NCI-H146 treated with DMSO at 0.1 percent for 48 hours (cell line): ENCODE results near the gene TNRC6A.

Experiments
- DNase-seq: peaks from one replicate; lab custom pipeline; 2025; ENCODE audit not compliant: unreplicated experiment; lab: John Stamatoyannopoulos, UW

Gene TNRC6A

DNA sequence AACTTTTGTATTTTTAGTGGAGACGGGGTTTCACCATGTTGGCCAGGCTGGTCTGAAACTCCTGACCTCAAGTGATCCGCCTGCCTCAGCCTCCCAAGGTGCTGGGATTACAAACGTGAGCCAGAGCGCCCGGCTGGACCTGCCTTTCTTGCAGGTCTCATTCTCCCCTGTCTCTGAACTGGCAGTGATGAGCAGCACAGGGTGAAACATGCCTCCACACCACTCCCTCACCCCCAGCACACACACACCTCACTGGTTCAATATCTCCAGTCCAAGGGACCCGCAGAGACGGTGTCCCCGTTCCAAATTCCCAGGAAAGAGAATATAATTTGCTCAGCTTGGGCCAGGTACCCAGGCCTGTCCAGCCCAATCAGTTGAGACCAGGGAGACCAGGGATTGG lies 139.6 kb downstream of the TNRC6A start:
- no peak for DNase-seq

DNA sequence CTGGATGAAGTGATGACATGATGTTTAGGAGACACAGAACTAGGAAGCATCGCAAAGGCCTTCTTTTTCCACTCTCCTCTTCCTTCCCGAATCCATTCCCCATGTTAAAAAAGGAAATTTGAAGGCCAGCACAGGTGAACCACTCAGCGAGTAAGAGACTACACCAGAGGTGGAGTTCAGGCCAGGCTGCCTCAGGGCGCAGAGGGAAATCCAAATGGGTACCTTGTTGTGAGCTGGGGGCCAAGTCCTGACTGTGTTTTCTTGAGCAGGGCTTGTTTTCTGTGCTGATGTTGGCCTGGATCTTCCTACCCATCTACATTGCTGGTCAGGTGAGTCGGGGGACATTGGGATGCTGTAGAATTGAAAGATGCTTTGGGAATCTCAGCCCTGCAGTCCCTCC lies 142.4 kb downstream of the TNRC6A start:
- no peak for DNase-seq

DNA sequence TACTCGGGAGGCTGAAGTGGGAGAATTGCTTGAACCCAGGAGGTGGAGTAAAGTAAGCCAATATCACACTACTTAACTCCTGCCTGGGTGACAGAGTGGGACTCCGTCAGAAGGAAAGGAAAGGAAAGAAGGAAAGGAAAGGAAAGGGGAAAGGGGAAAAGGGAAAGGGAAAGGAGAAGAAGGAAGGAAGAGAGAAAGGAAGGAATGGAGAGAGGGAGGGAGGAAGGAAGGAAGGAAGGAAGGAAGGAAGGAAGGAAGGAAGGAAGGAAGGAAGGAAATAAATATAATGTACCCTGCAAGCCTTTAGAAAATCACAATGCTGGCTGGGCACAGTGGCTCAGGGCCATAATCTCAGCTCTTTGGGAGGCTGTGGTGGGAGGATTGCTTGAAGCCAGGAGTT lies 143.6 kb downstream of the TNRC6A start:
- DNase-seq, result no peak

DNA sequence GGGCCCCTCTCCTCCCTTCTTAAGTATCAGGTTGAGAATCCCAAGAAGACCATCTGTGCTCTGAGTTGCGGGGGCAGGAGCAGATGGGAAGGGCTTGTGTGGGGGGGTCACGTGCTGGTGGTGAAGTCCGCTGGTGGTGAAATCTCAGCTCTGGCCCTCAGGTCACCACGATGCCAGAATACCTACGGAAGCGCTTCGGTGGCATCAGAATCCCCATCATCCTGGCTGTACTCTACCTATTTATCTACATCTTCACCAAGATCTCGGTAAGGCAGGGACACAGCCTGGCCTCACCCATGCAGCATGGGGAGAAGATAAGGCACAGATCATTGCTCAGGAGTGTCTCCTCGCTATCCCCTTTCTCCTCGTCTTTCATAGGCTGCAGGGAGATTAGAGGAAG lies 146.0 kb downstream of the TNRC6A start:
- no peak for DNase-seq
